Keratinocyte (primary cell): ENCODE data around the gene LRP3. TPM values are rescaled to one million over a fixed set of nuclear protein-coding genes. Genes with fewer than 3 reads are reported as not detected.

Experiments used
- DNase-seq: peaks from one replicate; pipeline ENCODE4 v3.0.0-alpha.2; 2011; ENCODE audit warnings: low read depth, missing footprints, low spot score
- FAIRE-seq: peaks from 2 replicates; lab custom pipeline; 2011; peaks lifted over from hg19 to GRCh38; lab: Jason Lieb, UNC
- H2AFZ ChIP-seq: 2 replicates; pipeline ENCODE4 v1.6.0; 2012; ENCODE audit warnings: low read length, control low read depth, inconsistent platforms; ENCODE audit not compliant: control insufficient read depth
- H3K27ac ChIP-seq: 2 replicates; pipeline ENCODE4 v1.5.1; 2011; ENCODE audit warnings: low read length; ENCODE audit not compliant: control insufficient read depth, insufficient read depth
- H3K27me3 ChIP-seq: 3 replicates; pipeline ENCODE4 v1.6.0; 2011; ENCODE audit warnings: low read length; ENCODE audit not compliant: control insufficient read depth, insufficient read depth; ENCODE audit errors: extremely low read depth
- H3K36me3 ChIP-seq, 2 experiments: 2 replicates in 1 of 2; 3 replicates in 1 of 2; pipeline ENCODE4 v1.5.1; 2011; ENCODE audit warnings: low read length in 2 of 2, mild to moderate bottlenecking in 1 of 2; ENCODE audit not compliant: control insufficient read depth in 2 of 2, insufficient read depth in 2 of 2; ENCODE audit errors: extremely low read depth in 1 of 2
- H3K4me1 ChIP-seq: 3 replicates; pipeline ENCODE4 v1.5.1; 2011; ENCODE audit warnings: low read length; ENCODE audit not compliant: control insufficient read depth, insufficient read depth; ENCODE audit errors: extremely low read depth
- H3K4me2 ChIP-seq: 3 replicates; pipeline ENCODE4 v1.6.0; 2011; ENCODE audit warnings: low read depth, low read length; ENCODE audit not compliant: control insufficient read depth, insufficient read depth; ENCODE audit errors: extremely low read depth
- H3K4me3 ChIP-seq, 3 experiments: fragments of 200-600 bp in 1 of 3; sonication (generic) in 1 of 3; 2 replicates in 2 of 3; 3 replicates in 1 of 3; pipeline ENCODE4 v1.5.1; 2011 to 2016; ENCODE audit warnings: low read length in 3 of 3, mild to moderate bottlenecking in 3 of 3, control low read depth in 2 of 3, inconsistent platforms in 1 of 3, low read depth in 1 of 3, mixed read lengths in 1 of 3, mixed run types in 1 of 3, moderate library complexity in 1 of 3; ENCODE audit not compliant: control insufficient read depth in 2 of 3, insufficient read depth in 2 of 3; ENCODE audit errors: extremely low read depth in 1 of 3
- H3K79me2 ChIP-seq: 2 replicates; pipeline ENCODE4 v1.6.0; 2012; ENCODE audit warnings: low read length; ENCODE audit not compliant: control insufficient read depth, insufficient read depth
- H3K9ac ChIP-seq: 3 replicates; pipeline ENCODE4 v1.6.0; 2011; ENCODE audit warnings: low read length; ENCODE audit not compliant: control insufficient read depth, insufficient read depth; ENCODE audit errors: extremely low read depth
- H3K9me1 ChIP-seq: 3 replicates; pipeline ENCODE4 v1.6.0; 2011; ENCODE audit warnings: low read length; ENCODE audit not compliant: control insufficient read depth, insufficient read depth; ENCODE audit errors: extremely low read depth
- H3K9me3 ChIP-seq: 2 replicates; pipeline ENCODE4 v1.5.1; 2012; ENCODE audit warnings: low read depth, low read length; ENCODE audit not compliant: control insufficient read depth
- H4K20me1 ChIP-seq: 3 replicates; pipeline ENCODE4 v1.6.0; 2011; ENCODE audit warnings: low read length; ENCODE audit not compliant: control insufficient read depth, insufficient read depth; ENCODE audit errors: extremely low read depth
- EZH2 ChIP-seq: IDR thresholded peaks from one replicate; pipeline ENCODE4 v1.6.1; 2012; ENCODE audit warnings: inconsistent platforms, mild to moderate bottlenecking, low read length, moderate library complexity
- dilution Hi-C: fragments of 300-500 bp; cut with MboI; formaldehyde crosslinking; loops from one replicate; pipeline ENCODE4 v1.7.0; 2020; ENCODE audit warnings: low sequenced_read_pairs; ENCODE audit not compliant: extremely low pct_ligation_motif_present
- polyA plus RNA-seq, 5 experiments: library from polyadenylated mRNA; depleted of rRNA in 3 of 5; stranded (reverse) in 3 of 5; stranded (forward) in 1 of 5; unstranded in 1 of 5; fragments of >200 nt; gene quantifications; 1 replicate in 1 of 5; 2 replicates in 3 of 5; 3 replicates in 1 of 5; pipeline versions ENCODE4 v1.2.1 to v1.2.3, GENCODE V29; 2011 to 2012; ENCODE audit warnings: missing spikeins in 2 of 5, low read depth in 1 of 5, low replicate concordance in 1 of 5
- TF ChIP-seq, protein P1 (sequence below), 3 experiments: IDR thresholded peaks in 1 of 3; conservative IDR thresholded peaks in 1 of 3; optimal IDR thresholded peaks in 1 of 3; 2 replicates in 2 of 3; 3 replicates in 1 of 3; pipeline versions ENCODE3 to v1.5.1; 2011; ENCODE audit warnings: low read length in 3 of 3, mild to moderate bottlenecking in 3 of 3, moderate library complexity in 2 of 3, control low read depth in 1 of 3, inconsistent platforms in 1 of 3; ENCODE audit not compliant: insufficient read depth in 2 of 3; ENCODE audit errors: extremely low read depth in 1 of 3

The LRP3 gene
- polyA plus RNA-seq, 1 donor (not counting 4 experiments of a cell fraction or from before 2014, with no cell fraction given) = 5.0 TPM

DNA sequence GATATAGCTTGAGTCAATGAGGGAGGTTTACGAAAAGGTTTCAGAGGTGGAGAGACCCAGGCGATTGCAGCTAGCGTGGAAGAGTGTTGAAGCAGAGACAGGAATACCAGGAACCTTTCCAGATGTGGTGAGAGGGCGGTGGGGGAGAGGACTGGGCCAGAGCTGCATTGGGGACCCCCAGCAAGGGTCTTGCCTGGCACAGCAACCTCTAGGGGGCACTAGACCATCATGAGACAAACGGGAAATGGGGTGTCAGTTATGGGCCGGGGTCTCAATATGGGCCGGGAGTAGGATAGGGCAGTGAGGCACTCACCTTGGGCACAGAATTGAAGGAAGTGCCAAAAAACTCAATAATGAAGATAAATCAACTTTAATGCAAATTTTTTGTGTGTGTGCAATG, 2.1 kb upstream of the LRP3 start:
- H2AFZ ChIP-seq = no peak overlapping the region
- no peaks in the 10 kb centered on the region for H3K79me2 ChIP-seq
- H3K27me3 ChIP-seq = peaks cover 14% of the 10 kb centered on the region
- no peaks in the 10 kb centered on the region for H3K9me1 ChIP-seq
- no peak for TF ChIP-seq EZH2
- TF ChIP-seq, protein P1, sequence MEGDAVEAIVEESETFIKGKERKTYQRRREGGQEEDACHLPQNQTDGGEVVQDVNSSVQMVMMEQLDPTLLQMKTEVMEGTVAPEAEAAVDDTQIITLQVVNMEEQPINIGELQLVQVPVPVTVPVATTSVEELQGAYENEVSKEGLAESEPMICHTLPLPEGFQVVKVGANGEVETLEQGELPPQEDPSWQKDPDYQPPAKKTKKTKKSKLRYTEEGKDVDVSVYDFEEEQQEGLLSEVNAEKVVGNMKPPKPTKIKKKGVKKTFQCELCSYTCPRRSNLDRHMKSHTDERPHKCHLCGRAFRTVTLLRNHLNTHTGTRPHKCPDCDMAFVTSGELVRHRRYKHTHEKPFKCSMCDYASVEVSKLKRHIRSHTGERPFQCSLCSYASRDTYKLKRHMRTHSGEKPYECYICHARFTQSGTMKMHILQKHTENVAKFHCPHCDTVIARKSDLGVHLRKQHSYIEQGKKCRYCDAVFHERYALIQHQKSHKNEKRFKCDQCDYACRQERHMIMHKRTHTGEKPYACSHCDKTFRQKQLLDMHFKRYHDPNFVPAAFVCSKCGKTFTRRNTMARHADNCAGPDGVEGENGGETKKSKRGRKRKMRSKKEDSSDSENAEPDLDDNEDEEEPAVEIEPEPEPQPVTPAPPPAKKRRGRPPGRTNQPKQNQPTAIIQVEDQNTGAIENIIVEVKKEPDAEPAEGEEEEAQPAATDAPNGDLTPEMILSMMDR (optimal IDR thresholded peaks at IDR 0.05 in 1 of 3, IDR thresholded peaks at IDR 0.05 in 1 of 3, conservative IDR thresholded peaks at IDR 0.05 in 1 of 3; ENCODE audit: extremely low read depth in 1 of 3, insufficient read depth in 2 of 3, low read length in 3 of 3) = peak in 2 of 3 experiments; percentile 12 to 33
- no peaks in the 10 kb centered on the region for H3K36me3 ChIP-seq
- no peak overlapping the region for H3K27ac ChIP-seq
- H3K4me2 ChIP-seq = no peak overlapping the region
- FAIRE-seq = no peak
- DNase-seq = no peak
- H4K20me1 ChIP-seq = no peaks in the 10 kb centered on the region
- dilution Hi-C loops = no loop called here
- no peak overlapping the region for H3K4me3 ChIP-seq
- peaks cover 3% of the 10 kb centered on the region for H3K4me1 ChIP-seq
- H3K9ac ChIP-seq = no peak overlapping the region
- H3K9me3 ChIP-seq = no peaks in the 10 kb centered on the region

DNA sequence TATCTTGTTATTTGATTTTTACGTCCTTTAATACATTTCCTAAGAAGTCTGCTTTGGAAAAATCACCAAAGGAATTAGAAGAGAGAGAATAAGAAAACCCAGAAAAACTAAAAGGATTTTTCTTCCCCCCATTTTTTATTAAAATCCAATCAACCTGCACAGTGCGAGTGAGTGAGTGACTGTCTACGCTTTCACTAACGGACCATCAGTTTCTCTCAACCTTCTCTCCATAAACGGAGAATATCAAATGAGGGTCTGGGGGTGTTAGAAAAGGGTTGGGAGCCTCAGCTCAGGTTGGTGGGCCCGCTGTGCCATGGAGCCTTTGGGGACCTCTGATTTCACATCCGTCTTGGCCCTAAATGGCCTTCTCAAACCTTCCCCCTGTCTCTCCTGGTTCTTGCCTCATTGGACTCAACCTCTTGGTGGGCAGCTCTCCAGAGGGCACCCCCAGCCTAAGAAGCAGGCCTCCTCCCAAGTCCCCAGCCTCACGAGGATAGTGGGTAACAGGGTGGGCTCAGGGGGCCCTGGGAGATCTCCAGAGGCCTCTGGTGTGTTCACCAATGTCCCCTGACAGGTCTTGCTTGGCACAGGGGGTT, 763 bp upstream of the LRP3 start:
- H3K4me3 ChIP-seq = no peak overlapping the region
- peaks cover 3% of the 10 kb centered on the region for H3K4me1 ChIP-seq
- dilution Hi-C loops = no loop called here
- H3K27ac ChIP-seq = no peak overlapping the region
- DNase-seq = no peak
- peaks cover 0 to 1% of the 10 kb centered on the region in 2 experiments for H3K36me3 ChIP-seq
- H3K27me3 ChIP-seq = peaks cover 14% of the 10 kb centered on the region
- no peaks in the 10 kb centered on the region for H3K9me3 ChIP-seq
- no peaks in the 10 kb centered on the region for H4K20me1 ChIP-seq
- no peak overlapping the region for H3K4me2 ChIP-seq
- no peaks in the 10 kb centered on the region for H3K79me2 ChIP-seq
- no peak overlapping the region for H2AFZ ChIP-seq
- H3K9ac ChIP-seq = no peak overlapping the region
- TF ChIP-seq, protein P1 (optimal IDR thresholded peaks at IDR 0.05 in 1 of 3, IDR thresholded peaks at IDR 0.05 in 1 of 3, conservative IDR thresholded peaks at IDR 0.05 in 1 of 3; ENCODE audit: extremely low read depth in 1 of 3, insufficient read depth in 2 of 3, low read length in 3 of 3) = no peak
- no peak for TF ChIP-seq EZH2
- FAIRE-seq = no peak
- H3K9me1 ChIP-seq = no peaks in the 10 kb centered on the region
